ENCODE results near the gene TBC1D2. TPM values are rescaled to one million over a fixed set of nuclear protein-coding genes. Genes with fewer than 3 reads are reported as not detected.

TBC1D2 gene
- total and polyA plus RNA-seq, 10 of the 15 experiments (the other 5 are each of a cell fraction or from before 2014, with no cell fraction given) = 0.04 to 1.6 (median 1.1) TPM

DNA sequence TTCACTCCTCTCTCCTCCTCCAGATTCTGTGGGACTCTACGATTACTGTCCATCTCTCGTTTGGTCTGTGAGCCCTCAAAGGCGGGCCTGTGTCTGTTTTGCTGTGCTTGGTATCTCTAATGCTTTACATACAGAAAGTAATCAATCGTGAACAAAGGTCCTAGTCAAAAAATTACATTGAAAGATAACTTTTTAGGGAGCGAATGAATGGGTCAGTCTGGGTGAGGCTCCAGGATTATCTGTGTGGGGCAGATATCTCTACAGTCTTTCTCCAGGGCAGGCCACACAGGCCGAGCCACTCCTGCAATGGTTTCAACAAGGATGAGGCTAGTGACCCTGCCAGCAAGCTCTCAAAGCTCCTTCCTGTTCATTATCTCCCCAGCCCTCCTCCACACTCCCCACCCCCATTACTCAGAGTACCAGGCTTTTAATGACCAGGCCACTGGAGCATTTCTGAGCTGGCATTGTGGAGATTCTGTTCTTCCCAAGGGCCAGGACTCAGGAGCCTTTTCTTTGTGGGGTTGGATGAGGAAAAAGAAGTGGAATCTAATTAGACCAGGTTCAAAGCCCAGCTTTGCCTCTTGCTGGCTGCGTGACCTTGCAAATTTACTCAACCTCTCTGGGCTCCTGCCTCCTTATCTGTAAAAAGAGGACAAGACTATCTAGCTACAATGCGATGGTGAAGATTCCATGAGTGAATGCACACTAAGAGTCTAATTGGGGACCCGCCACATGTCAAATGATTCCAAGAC lies 73.2 kb downstream of the TBC1D2 start:
- Histone ChIP-seq H3K4me1 (ENCODE audit: control insufficient read depth, insufficient read depth, low read length) (no peaks in the 10 kb centered on the region), H3K9me3 (replicated peaks; ENCODE audit: control insufficient read depth, insufficient read depth, low read length) (no peaks in the 10 kb centered on the region), H3K27ac (ENCODE audit: control insufficient read depth, insufficient read depth) (no peak overlapping the region), H3K36me3 (ENCODE audit: control insufficient read depth in 2 of 2, insufficient read depth in 2 of 2, low read length in 1 of 2) (no peaks in the 10 kb centered on the region), H2AFZ (ENCODE audit: control insufficient read depth, low read depth, low read length) (no peak overlapping the region), H3K79me2 (ENCODE audit: control insufficient read depth, insufficient read depth, low read length) (no peaks in the 10 kb centered on the region), H3K9ac (ENCODE audit: control insufficient read depth, insufficient read depth, low read length) (no peak overlapping the region), H3K4me3 (no peak overlapping the region), H4K20me1 (ENCODE audit: control insufficient read depth, insufficient read depth) (no peaks in the 10 kb centered on the region), H3K4me2 (ENCODE audit: control insufficient read depth, insufficient read depth) (no peak overlapping the region), H3K27me3 (replicated peaks in 1 of 2; ENCODE audit: control insufficient read depth in 2 of 2, insufficient read depth in 2 of 2, low read length in 1 of 2) (no peaks in the 10 kb centered on the region)
- BruUV-seq (replicated peaks) = no TSS peak
- ChIA-PET SMC1A (ENCODE audit: uncharacterized antibody, unreplicated experiment) (interaction anchor here (0.6 kb wide), 1 partner anchor 156 kb away, joined by 3 read pairs; no protein-coding TSS in a partner anchor), CTCF (interaction anchor here (1.0 kb wide), 1 partner anchor 22 kb away, joined by 3 read pairs; no protein-coding TSS in a partner anchor), POLR2A (no interaction called here), RAD21 (ENCODE audit: unreplicated experiment) (no interaction called here)
- FAIRE-seq (no peak), ATAC-seq (no peak), DNase-seq (ENCODE audit: low read depth, low spot score) (no peak)
- in situ Hi-C loops (cut with MboI) = no loop called here
- no peak for TF ChIP-seq NFXL1 (IDR thresholded peaks at IDR 0.05; ENCODE audit: borderline replicate concordance)
- intact Hi-C loops (cut with micrococcal nuclease; ENCODE audit: unreplicated experiment) = no loop called here
- 72% methylated on average over 9 of the region's 9 CpGs for WGBS (ENCODE audit: insufficient coverage, insufficient replicate concordance, low lambda C conversion rate, missing lambda C conversion rate)

DNA sequence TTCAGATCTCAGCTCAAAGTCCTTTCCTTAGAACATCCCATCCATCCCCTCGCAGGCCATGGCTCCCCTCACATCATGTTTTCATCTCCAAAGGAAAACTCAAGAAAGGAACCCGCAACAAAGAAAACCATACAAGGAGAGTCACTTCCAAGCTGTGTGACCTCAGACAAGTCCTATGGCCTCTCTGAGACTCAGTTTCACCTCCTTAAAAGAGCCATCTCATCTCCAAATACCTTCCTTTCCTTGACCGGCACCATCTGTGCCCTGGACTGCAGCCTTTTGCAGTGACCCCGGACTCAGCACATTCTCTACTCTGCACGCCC lies 73.7 kb downstream of the TBC1D2 start:
- CTCF ChIA-PET = interaction anchor here (1.0 kb wide), 1 partner anchor 22 kb away, joined by 3 read pairs; no protein-coding TSS in a partner anchor
- H3K4me2 ChIP-seq (ENCODE audit: control insufficient read depth, insufficient read depth) = no peak overlapping the region

More for the DNA sequence above, 73.7 kb downstream of the TBC1D2 start:
- Histone ChIP-seq H3K9me3 (replicated peaks; ENCODE audit: control insufficient read depth, insufficient read depth, low read length) (no peaks in the 10 kb centered on the region), H3K36me3 (ENCODE audit: control insufficient read depth in 2 of 2, insufficient read depth in 2 of 2, low read length in 1 of 2) (no peaks in the 10 kb centered on the region), H3K4me1 (ENCODE audit: control insufficient read depth, insufficient read depth, low read length) (no peaks in the 10 kb centered on the region), H4K20me1 (ENCODE audit: control insufficient read depth, insufficient read depth) (no peaks in the 10 kb centered on the region), H2AFZ (ENCODE audit: control insufficient read depth, low read depth, low read length) (no peak overlapping the region), H3K27me3 (replicated peaks in 1 of 2; ENCODE audit: control insufficient read depth in 2 of 2, insufficient read depth in 2 of 2, low read length in 1 of 2) (no peaks in the 10 kb centered on the region), H3K9ac (ENCODE audit: control insufficient read depth, insufficient read depth, low read length) (no peak overlapping the region), H3K27ac (ENCODE audit: control insufficient read depth, insufficient read depth) (no peak overlapping the region), H3K79me2 (ENCODE audit: control insufficient read depth, insufficient read depth, low read length) (no peaks in the 10 kb centered on the region), H3K4me3 (no peak overlapping the region)
- WGBS (ENCODE audit: insufficient coverage, insufficient replicate concordance, low lambda C conversion rate, missing lambda C conversion rate) = 82% methylated on average over 5 of the region's 5 CpGs
- ATAC-seq (no peak), DNase-seq (ENCODE audit: low read depth, low spot score) (no peak), FAIRE-seq (no peak)
- intact Hi-C loops (cut with micrococcal nuclease; ENCODE audit: unreplicated experiment) (no loop called here), in situ Hi-C loops (cut with MboI) (no loop called here)
- no TSS peak for BruUV-seq (replicated peaks)
- no peak for TF ChIP-seq POU2F2 (IDR thresholded peaks at IDR 0.05; ENCODE audit: borderline replicate concordance, low read depth, low read length)
- TF ChIP-seq ZNF24 (IDR thresholded peaks at IDR 0.05) = no peak
- TF ChIP-seq CBX5 (IDR thresholded peaks at IDR 0.05; ENCODE audit: low read depth) = no peak
- TF ChIP-seq, protein P1, sequence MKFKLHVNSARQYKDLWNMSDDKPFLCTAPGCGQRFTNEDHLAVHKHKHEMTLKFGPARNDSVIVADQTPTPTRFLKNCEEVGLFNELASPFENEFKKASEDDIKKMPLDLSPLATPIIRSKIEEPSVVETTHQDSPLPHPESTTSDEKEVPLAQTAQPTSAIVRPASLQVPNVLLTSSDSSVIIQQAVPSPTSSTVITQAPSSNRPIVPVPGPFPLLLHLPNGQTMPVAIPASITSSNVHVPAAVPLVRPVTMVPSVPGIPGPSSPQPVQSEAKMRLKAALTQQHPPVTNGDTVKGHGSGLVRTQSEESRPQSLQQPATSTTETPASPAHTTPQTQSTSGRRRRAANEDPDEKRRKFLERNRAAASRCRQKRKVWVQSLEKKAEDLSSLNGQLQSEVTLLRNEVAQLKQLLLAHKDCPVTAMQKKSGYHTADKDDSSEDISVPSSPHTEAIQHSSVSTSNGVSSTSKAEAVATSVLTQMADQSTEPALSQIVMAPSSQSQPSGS (IDR thresholded peaks at IDR 0.05; ENCODE audit: low read length) = no peak
- TF ChIP-seq SMARCA5 (IDR thresholded peaks at IDR 0.05) = no peak
- TF ChIP-seq, protein P2, sequence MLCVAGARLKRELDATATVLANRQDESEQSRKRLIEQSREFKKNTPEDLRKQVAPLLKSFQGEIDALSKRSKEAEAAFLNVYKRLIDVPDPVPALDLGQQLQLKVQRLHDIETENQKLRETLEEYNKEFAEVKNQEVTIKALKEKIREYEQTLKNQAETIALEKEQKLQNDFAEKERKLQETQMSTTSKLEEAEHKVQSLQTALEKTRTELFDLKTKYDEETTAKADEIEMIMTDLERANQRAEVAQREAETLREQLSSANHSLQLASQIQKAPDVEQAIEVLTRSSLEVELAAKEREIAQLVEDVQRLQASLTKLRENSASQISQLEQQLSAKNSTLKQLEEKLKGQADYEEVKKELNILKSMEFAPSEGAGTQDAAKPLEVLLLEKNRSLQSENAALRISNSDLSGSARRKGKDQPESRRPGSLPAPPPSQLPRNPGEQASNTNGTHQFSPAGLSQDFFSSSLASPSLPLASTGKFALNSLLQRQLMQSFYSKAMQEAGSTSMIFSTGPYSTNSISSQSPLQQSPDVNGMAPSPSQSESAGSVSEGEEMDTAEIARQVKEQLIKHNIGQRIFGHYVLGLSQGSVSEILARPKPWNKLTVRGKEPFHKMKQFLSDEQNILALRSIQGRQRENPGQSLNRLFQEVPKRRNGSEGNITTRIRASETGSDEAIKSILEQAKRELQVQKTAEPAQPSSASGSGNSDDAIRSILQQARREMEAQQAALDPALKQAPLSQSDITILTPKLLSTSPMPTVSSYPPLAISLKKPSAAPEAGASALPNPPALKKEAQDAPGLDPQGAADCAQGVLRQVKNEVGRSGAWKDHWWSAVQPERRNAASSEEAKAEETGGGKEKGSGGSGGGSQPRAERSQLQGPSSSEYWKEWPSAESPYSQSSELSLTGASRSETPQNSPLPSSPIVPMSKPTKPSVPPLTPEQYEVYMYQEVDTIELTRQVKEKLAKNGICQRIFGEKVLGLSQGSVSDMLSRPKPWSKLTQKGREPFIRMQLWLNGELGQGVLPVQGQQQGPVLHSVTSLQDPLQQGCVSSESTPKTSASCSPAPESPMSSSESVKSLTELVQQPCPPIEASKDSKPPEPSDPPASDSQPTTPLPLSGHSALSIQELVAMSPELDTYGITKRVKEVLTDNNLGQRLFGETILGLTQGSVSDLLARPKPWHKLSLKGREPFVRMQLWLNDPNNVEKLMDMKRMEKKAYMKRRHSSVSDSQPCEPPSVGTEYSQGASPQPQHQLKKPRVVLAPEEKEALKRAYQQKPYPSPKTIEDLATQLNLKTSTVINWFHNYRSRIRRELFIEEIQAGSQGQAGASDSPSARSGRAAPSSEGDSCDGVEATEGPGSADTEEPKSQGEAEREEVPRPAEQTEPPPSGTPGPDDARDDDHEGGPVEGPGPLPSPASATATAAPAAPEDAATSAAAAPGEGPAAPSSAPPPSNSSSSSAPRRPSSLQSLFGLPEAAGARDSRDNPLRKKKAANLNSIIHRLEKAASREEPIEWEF (IDR thresholded peaks at IDR 0.05; ENCODE audit: insufficient replicate concordance, low read depth, low read length) = no peak
- ChIA-PET RAD21 (ENCODE audit: unreplicated experiment) (no interaction called here), POLR2A (no interaction called here), SMC1A (ENCODE audit: uncharacterized antibody, unreplicated experiment) (no interaction called here)
